Lung (tissue), 12 donors: Measurements from ENCODE around the gene ZC3H18. TPM values are rescaled to one million over a fixed set of nuclear protein-coding genes. Genes with fewer than 3 reads are reported as not detected.

ENCODE experiments used
- ATAC-seq: fragments of 200-7000 bp; cut with Tn5 transposase; one replicate; pipeline ENCODE4 v1.9.1; 2020; ENCODE audit warnings: moderate number of reproducible peaks; ENCODE audit not compliant: insufficient read depth, low FRiP score
- DNase-seq, 3 donors: peaks; one replicate each; pipeline ENCODE4 v3.0.0-alpha.2; 2013 to 2017
- H3K27ac ChIP-seq, 2 donors: one replicate each; pipeline ENCODE4 v1.5.1; 2013; ENCODE audit warnings: mild to moderate bottlenecking in 2 of 2, moderate library complexity in 2 of 2, control low read depth in 1 of 2, inconsistent platforms in 1 of 2, low read depth in 1 of 2, low read length in 1 of 2
- H3K27me3 ChIP-seq, 3 donors: one replicate each; pipeline ENCODE4 v1.5.1; 2013; ENCODE audit warnings: low read length in 2 of 3; ENCODE audit not compliant: control insufficient read depth in 3 of 3, insufficient read depth in 3 of 3
- H3K36me3 ChIP-seq, 4 donors: one replicate each; pipeline ENCODE4 v1.5.1; 2013; ENCODE audit warnings: low read length in 4 of 4, mild to moderate bottlenecking in 1 of 4, moderate library complexity in 1 of 4; ENCODE audit not compliant: control insufficient read depth in 4 of 4, insufficient read depth in 4 of 4
- H3K4me1 ChIP-seq, 5 donors: one replicate each; pipeline ENCODE4 v1.5.1; 2013; ENCODE audit warnings: low read length in 5 of 5, mild to moderate bottlenecking in 2 of 5, moderate library complexity in 1 of 5; ENCODE audit not compliant: control insufficient read depth in 5 of 5, insufficient read depth in 5 of 5
- H3K4me3 ChIP-seq: one replicate; pipeline ENCODE4 v1.5.1; 2013; ENCODE audit warnings: mild to moderate bottlenecking, control low read depth, moderate library complexity
- H3K9ac ChIP-seq, 2 donors: one replicate each; pipeline ENCODE4 v1.5.1; 2013; ENCODE audit warnings: low read length in 2 of 2, control low read depth in 1 of 2; ENCODE audit not compliant: insufficient read depth in 1 of 2
- H3K9me3 ChIP-seq, 4 donors: one replicate each; pipeline ENCODE4 v1.5.1; 2013; ENCODE audit warnings: low read length in 3 of 4, mild to moderate bottlenecking in 1 of 4, moderate library complexity in 1 of 4; ENCODE audit not compliant: control insufficient read depth in 4 of 4, insufficient read depth in 3 of 4
- CTCF ChIP-seq: IDR thresholded peaks from 2 replicates; pipeline ENCODE4 v1.5.1; 2012; ENCODE audit warnings: mild to moderate bottlenecking; ENCODE audit errors: control extremely low read depth, extremely low read depth
- WGBS, 2 donors: extraction: QIAGEN DNeasy Blood & Tissue Kit; methylation state at CpG; one replicate each; pipeline ENCODE4 v1.1.7; 2013; 5-methylcytosine and 5-hydroxymethylcytosine counted together
- polyA plus RNA-seq, 2 donors: library from polyadenylated mRNA; stranded (reverse); fragments of 200-250 nt; gene quantifications; one replicate each; pipeline ENCODE4 v1.2.1, GENCODE V29; 2013
- total RNA-seq, 2 donors: library from RNA; depleted of rRNA in 1 of 2; stranded (reverse); fragments of >200 nt in 1 of 2; gene quantifications; one replicate each; pipeline ENCODE4 v1.2.1, GENCODE V29; 2014 to 2021
- donor health status: control.
- donor health status: control.
- donor health status: Bipolar disorder and iron deficiency.
- donor health status: healthy.
- donor health status: DM: yes; HTN: yes; CAD: no.

ZC3H18 gene
- total and polyA plus RNA-seq, 4 donors, result 21.2 to 44.0 (median 28.6) TPM

- DNase-seq (no peak), ATAC-seq (no peak)
- no peak for TF ChIP-seq CTCF
- H3K4me3 ChIP-seq, result no peak overlapping the region
- H3K9me3 ChIP-seq, result no peaks in the 10 kb centered on the region
- H3K27me3 ChIP-seq, result no peaks in the 10 kb centered on the region
- H3K36me3 ChIP-seq, result peaks cover 0 to 46% (median 8%) of the 10 kb centered on the region in 4 donors
- peaks cover 0 to 8% (median 7%) of the 10 kb centered on the region in 5 donors for H3K4me1 ChIP-seq
- H3K27ac ChIP-seq, result no peak overlapping the region
- WGBS, 2 donors, result 93 to 97% methylated on average over 15 of the region's 15 CpGs
- no peak overlapping the region for H3K9ac ChIP-seq
These were observed 88.5 kb downstream of the ZC3H18 start for GRCh38 chr16:88658714-88659113.

GRCh38 chr16:88659160-88659559, 89.0 kb downstream of the ZC3H18 start:
- Histone ChIP-seq H3K27ac (no peak overlapping the region), H3K36me3 (peaks cover 0 to 42% (median 8%) of the 10 kb centered on the region in 4 donors), H3K27me3 (no peaks in the 10 kb centered on the region), H3K4me3 (no peak overlapping the region), H3K9me3 (no peaks in the 10 kb centered on the region), H3K9ac (no peak overlapping the region), H3K4me1 (peaks cover 0 to 12% (median 7%) of the 10 kb centered on the region in 5 donors)
- no peak for ATAC-seq
- DNase-seq, result no peak
- no peak for TF ChIP-seq CTCF
- WGBS, 2 donors, result 95 to 96% methylated on average over 25 of the region's 25 CpGs

- Histone ChIP-seq H3K4me3 (no peak overlapping the region), H3K27me3 (no peaks in the 10 kb centered on the region), H3K27ac (no peak overlapping the region), H3K4me1 (peaks cover 2 to 13% (median 7%) of the 10 kb centered on the region in 5 donors), H3K36me3 (peaks cover 0 to 20% (median 3%) of the 10 kb centered on the region in 4 donors), H3K9me3 (no peaks in the 10 kb centered on the region), H3K9ac (no peak overlapping the region)
- DNase-seq, result no peak
- WGBS, 2 donors, result 86 to 89% methylated on average over 10 of the region's 10 CpGs
- no peak for ATAC-seq
- TF ChIP-seq CTCF, result no peak
These were observed 91.3 kb downstream of the ZC3H18 start for GRCh38 chr16:88661468-88661867.
